Adrenal gland (tissue), 12 donors: ENCODE measurements around the gene A4GALT. TPM values are rescaled to one million over a fixed set of nuclear protein-coding genes. Genes with fewer than 3 reads are reported as not detected.

ENCODE experiments used
- DNase-seq, 7 donors: peaks; one replicate each; pipeline ENCODE4 v3.0.0-alpha.2; 2019 to 2020
- H3K27ac ChIP-seq, 5 donors: fragments of 200-600 bp; sonication (generic) in 4 of 5; 1 replicate in 3 of 5; 2 replicates in 2 of 5; pipeline versions ENCODE4 v1.5.1 to v1.8.0; 2016 to 2020; ENCODE audit warnings: mild to moderate bottlenecking in 1 of 5
- H3K27me3 ChIP-seq: fragments of 200-600 bp; 2 replicates; pipeline ENCODE4 v1.8.0; 2021
- H3K36me3 ChIP-seq, 2 donors: fragments of 200-600 bp; replicated peaks in 1 of 2; 1 replicate in 1 of 2; 2 replicates in 1 of 2; pipeline versions ENCODE4 v1.5.1 to v1.8.0; 2018 to 2022
- H3K4me1 ChIP-seq, 2 donors: fragments of 200-600 bp; replicated peaks in 1 of 2; 1 replicate in 1 of 2; 2 replicates in 1 of 2; pipeline versions ENCODE4 v1.5.1 to v1.8.0; 2018 to 2021
- H3K4me3 ChIP-seq, 4 donors: fragments of 200-600 bp; sonication (generic) in 3 of 4; one replicate each; pipeline ENCODE4 v1.5.1; 2016 to 2018
- H3K9me3 ChIP-seq, 3 donors: fragments of 200-600 bp; sonication (generic) in 1 of 3; replicated peaks in 1 of 3; 1 replicate in 2 of 3; 2 replicates in 1 of 3; pipeline versions ENCODE4 v1.5.1 to v1.8.0; 2016 to 2021
- POLR2A ChIP-seq, 2 donors: fragments of 450-650 bp; IDR thresholded peaks; one replicate each; pipeline ENCODE4 v1.6.1; 2017; ENCODE audit warnings: antibody characterized with exemption in 2 of 2, mild to moderate bottlenecking in 2 of 2, moderate library complexity in 1 of 2
- WGBS, 4 donors: extraction: QIAGEN DNeasy Blood & Tissue Kit in 2 of 4; methylation state at CpG; one replicate each; pipeline versions ENCODE4 v1.1.5 to v1.1.7; 2013 to 2017; 5-methylcytosine and 5-hydroxymethylcytosine counted together
- intact Hi-C, 2 donors: fragments of 100-400 bp; cut with DNase I; formaldehyde crosslinking; loops; one replicate each; pipeline versions ENCODE4 v1.14.1 to v1.15.0; 2022 to 2023
- polyA plus RNA-seq, 3 donors: library from polyadenylated mRNA; stranded (reverse); fragments of 200-250 nt in 2 of 3; fragments of 350-450 nt in 1 of 3; fragmentation: Illumina TruSeq in 1 of 3; extraction: RNeasy Lipid Tissue Mini Kit (QIAGEN cat#74804) in 1 of 3; gene quantifications; one replicate each; pipeline ENCODE4 v1.2.3, GENCODE V29; 2013 to 2014
- total RNA-seq, 9 donors: library from RNA; depleted of rRNA in 4 of 9; stranded (reverse); fragments of >200 nt in 4 of 9; fragments of 120-200 nt in 1 of 9; fragmentation: NEBNext Ultra II Directional in 1 of 9; extraction: Animal tissue kit (Norgen Biotek cat#: 25700) in 1 of 9; gene quantifications; one replicate each; pipeline versions ENCODE4 v1.1.0 to v1.2.4, GENCODE V29; 2013 to 2023
- TF ChIP-seq, protein P1 (sequence below), 6 experiments: fragments of 450-650 bp in 4 of 6; fragments of 200-600 bp in 2 of 6; sonication (generic) in 1 of 6; IDR thresholded peaks; 1 replicate in 5 of 6; 2 replicates in 1 of 6; pipeline versions ENCODE4 v1.5.1 to v1.8.0; 2016 to 2021; ENCODE audit warnings: antibody characterized with exemption in 6 of 6, mild to moderate bottlenecking in 2 of 6, moderate library complexity in 1 of 6
- donor health status: healthy with polysubstance abuse.
- donor health status: Bipolar disorder and iron deficiency.
- donor health status: DM: yes; HTN: yes; CAD: no.
- donor health status: DM: no; HTN: no; CAD: no.
- donor health status: DM: no; HTN: no; CAD: no.
- donor health status: DM: yes; HTN: yes; CAD: no.

The A4GALT gene
- total and polyA plus RNA-seq, 12 donors = 1.9 to 29.8 (median 17.4) TPM

DNA sequence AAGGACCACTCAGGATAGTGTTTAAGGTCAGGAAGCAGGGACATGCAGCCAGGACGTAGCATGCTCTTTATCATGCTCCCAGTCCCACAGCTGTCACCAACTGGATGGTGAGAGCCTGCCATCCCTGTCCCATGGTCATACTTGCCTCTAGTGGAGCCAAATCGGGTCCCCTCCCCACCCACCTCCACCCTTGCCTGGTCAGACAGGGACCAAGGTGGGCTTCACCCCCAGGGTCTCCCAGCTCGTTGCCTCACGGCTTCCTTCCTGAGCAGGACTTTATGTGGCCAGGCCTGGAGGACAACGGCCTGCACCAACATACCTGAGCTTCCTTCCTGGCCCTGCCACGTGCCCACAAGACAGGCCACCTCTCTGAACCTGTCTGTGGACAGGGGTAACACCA is 19.8 kb downstream of the A4GALT start:
- Histone ChIP-seq H3K9me3 (no peaks in the 10 kb centered on the region), H3K4me1 (peaks cover 5 to 20% of the 10 kb centered on the region in 2 donors), H3K4me3 (no peak overlapping the region), H3K36me3 (no peaks in the 10 kb centered on the region), H3K27me3 (no peaks in the 10 kb centered on the region), H3K27ac (no peak overlapping the region)
- TF ChIP-seq POLR2A (IDR thresholded peaks at IDR 0.05) = no peak
- TF ChIP-seq, protein P1, sequence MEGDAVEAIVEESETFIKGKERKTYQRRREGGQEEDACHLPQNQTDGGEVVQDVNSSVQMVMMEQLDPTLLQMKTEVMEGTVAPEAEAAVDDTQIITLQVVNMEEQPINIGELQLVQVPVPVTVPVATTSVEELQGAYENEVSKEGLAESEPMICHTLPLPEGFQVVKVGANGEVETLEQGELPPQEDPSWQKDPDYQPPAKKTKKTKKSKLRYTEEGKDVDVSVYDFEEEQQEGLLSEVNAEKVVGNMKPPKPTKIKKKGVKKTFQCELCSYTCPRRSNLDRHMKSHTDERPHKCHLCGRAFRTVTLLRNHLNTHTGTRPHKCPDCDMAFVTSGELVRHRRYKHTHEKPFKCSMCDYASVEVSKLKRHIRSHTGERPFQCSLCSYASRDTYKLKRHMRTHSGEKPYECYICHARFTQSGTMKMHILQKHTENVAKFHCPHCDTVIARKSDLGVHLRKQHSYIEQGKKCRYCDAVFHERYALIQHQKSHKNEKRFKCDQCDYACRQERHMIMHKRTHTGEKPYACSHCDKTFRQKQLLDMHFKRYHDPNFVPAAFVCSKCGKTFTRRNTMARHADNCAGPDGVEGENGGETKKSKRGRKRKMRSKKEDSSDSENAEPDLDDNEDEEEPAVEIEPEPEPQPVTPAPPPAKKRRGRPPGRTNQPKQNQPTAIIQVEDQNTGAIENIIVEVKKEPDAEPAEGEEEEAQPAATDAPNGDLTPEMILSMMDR (IDR thresholded peaks at IDR 0.05) = no peak
- DNase-seq = no peak
- intact Hi-C loops = loop anchor here in 1 of 2 donors (5.0 kb wide), 1 partner anchor 39 kb away; no protein-coding TSS in a partner anchor
- WGBS, 4 donors = 84 to 91% (median 89%) methylated on average over 2 to 6 of the region's 6 CpGs

DNA sequence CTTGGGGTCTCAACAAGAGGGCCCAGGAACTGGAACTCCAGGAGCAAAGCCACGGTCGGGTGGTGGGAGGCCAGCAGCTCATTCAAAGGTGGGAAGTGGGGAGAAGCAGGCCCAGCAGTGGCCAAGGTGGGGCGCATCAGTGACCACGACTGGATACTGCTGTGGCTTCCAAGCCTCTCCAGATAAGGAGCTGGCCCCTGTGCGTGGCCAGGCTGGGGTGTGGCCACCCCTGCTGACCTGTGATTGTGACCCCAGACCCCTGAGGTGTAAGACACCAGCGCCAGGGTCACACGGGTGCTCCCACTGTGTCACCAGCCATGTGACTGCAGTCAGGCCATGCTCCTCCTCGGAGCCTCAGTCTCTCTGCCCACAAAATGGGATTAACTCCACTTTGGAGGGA is 20.3 kb downstream of the A4GALT start:
- Histone ChIP-seq H3K9me3 (no peaks in the 10 kb centered on the region), H3K36me3 (no peaks in the 10 kb centered on the region), H3K4me1 (peaks cover 5 to 20% of the 10 kb centered on the region in 2 donors), H3K27ac (no peak overlapping the region), H3K4me3 (no peak overlapping the region), H3K27me3 (no peaks in the 10 kb centered on the region)
- no peak for DNase-seq
- no peak for TF ChIP-seq POLR2A (IDR thresholded peaks at IDR 0.05)
- TF ChIP-seq, protein P1 (IDR thresholded peaks at IDR 0.05) = no peak
- intact Hi-C loops = loop anchor here in 1 of 2 donors (5.0 kb wide), 1 partner anchor 38 kb away; no protein-coding TSS in a partner anchor
- WGBS, 4 donors = 83 to 92% (median 85%) methylated on average over 5 to 8 of the region's 8 CpGs; no CpG with 5 or more reads in 1 of the 4 donors

DNA sequence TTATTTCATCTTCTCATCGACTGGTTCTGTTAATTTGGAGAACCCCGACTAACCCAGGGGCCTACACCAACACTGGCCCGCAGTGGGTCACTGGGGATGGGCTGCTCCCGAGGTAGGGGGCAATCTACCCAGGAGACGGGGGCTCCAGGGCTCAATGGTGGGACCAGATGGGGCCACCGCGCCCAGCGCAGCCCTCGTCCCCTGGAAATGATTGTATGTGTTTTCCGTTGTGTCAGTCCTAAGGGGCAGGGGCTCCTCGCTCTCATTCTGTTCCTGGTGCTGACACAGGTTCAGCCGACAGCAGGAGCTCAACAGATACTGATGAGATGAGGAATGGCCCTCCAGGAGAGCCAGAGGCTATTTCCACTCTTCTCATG is 20.7 kb downstream of the A4GALT start:
- Histone ChIP-seq H3K4me1 (peaks cover 5 to 20% of the 10 kb centered on the region in 2 donors), H3K4me3 (no peak overlapping the region), H3K27me3 (no peaks in the 10 kb centered on the region), H3K27ac (peak overlapping the region in 2 of 5 donors; percentile 71 to 77), H3K36me3 (no peaks in the 10 kb centered on the region), H3K9me3 (no peaks in the 10 kb centered on the region)
- no peak for TF ChIP-seq POLR2A (IDR thresholded peaks at IDR 0.05)
- TF ChIP-seq, protein P1 (IDR thresholded peaks at IDR 0.05) = no peak
- 67 to 93% (median 82%) methylated on average over 5 to 12 of the region's 12 CpGs for WGBS, 4 donors
- intact Hi-C loops = loop anchor here in 1 of 2 donors (5.0 kb wide), 1 partner anchor 38 kb away; no protein-coding TSS in a partner anchor
- DNase-seq = no peak

DNA sequence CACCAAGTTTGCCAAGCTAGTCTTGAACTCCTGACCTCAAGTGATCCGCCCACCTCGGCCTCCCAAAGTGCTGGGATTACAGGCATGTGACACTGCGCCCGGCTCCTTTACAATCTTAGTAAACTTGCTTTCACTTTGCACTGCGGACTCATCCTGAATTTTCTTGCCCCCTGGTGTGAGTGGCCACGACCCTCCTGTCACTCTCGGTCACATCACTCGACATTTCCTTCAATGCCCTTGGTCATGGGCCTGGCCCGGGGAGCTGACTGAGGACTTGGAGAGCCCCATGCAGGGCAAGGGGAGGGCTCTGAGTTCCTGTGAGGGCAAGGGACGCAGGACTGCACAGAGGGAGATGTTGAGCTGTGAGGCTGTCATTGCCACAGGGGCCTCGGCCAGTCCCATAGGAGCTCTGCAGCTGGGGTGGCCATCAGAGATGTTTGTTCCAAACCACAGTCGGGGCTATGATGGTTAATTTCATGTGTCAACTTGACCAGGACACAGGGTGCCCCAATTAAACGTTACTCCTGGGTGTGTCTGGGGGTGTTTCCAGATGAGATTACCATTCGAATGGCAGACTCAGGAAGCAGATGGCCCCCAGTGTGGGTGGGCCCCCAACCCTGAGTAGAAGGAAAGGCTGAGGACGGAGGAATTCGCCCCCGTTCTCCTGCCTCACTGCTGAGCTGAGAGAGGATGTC is 21.2 kb downstream of the A4GALT start:
- peak in 2 of 7 donors; percentile 35 to 62 for DNase-seq
- H3K36me3 ChIP-seq = no peaks in the 10 kb centered on the region
- no peaks in the 10 kb centered on the region for H3K9me3 ChIP-seq
- intact Hi-C loops = no loop called here
- no peaks in the 10 kb centered on the region for H3K27me3 ChIP-seq
- 68 to 81% (median 74%) methylated on average over 16 to 17 of the region's 17 CpGs for WGBS, 4 donors
- peak overlapping the region in 3 of 5 donors; percentile 21 to 77 (median 71) for H3K27ac ChIP-seq
- no peak overlapping the region for H3K4me3 ChIP-seq
- TF ChIP-seq POLR2A (IDR thresholded peaks at IDR 0.05) = no peak
- TF ChIP-seq, protein P1 (IDR thresholded peaks at IDR 0.05) = no peak
- H3K4me1 ChIP-seq = peaks cover 5 to 20% of the 10 kb centered on the region in 2 donors
